NCI-H69 (cell line): ENCODE results near the gene OR6N2.

ENCODE experiments used
- DNase-seq: peaks from one replicate; lab custom pipeline; 2025; lab: John Stamatoyannopoulos, UW

OR6N2 gene

DNA sequence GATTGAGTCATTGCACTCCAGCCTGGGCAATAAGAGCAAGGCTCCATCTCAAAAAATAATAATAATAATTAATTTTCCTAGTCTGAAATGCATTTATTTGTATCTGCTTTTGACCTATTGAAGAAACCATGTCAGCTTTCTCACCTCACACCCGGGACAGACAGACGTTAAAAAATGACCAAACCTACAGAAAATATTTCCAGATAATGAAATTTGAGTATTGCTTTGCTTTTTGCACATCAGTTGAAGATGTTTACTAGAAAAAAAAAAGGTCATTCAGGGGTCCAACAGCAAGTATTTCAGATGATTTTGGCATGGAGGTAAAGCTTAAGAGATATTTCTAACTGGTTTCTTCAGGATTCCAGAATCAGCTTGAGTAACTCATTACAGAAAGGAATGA, 26.6 kb downstream of the OR6N2 start, which contains the start of gene OR6K6:
Gene OR6K6 (plus strand): TSS at position 301 of the 400 bp plus-strand sequence. CDS start 168 bp downstream, outside the sequence.
- DNase-seq: no peak

DNA sequence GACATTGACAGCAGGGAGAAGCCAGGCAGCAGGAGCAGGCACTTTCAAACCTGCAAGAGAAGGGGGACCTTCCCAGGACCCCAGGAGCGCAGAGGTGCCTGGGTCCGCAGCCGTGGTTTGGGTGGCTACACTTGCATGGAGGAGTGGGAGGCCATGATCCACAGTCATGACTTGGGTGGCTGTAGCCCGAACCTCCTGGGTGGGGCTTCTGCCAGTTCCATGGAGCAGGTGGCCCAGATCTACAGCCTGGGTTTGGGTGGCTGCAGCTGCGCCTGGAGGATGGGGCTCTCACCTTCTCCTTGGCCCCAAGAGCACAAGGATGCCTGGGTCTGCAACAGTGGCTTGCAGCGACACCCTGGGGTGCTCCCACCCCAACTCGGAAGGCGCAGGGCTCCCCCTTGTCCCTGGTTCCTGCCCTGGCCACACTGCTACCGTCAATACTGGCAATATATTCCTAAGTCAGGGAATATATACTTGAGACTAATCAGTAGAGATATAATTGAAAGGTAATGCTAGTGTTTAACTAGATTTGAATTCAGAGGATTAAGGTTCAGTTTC, 28.8 kb downstream of the OR6N2 start:
- DNase-seq: no peak

DNA sequence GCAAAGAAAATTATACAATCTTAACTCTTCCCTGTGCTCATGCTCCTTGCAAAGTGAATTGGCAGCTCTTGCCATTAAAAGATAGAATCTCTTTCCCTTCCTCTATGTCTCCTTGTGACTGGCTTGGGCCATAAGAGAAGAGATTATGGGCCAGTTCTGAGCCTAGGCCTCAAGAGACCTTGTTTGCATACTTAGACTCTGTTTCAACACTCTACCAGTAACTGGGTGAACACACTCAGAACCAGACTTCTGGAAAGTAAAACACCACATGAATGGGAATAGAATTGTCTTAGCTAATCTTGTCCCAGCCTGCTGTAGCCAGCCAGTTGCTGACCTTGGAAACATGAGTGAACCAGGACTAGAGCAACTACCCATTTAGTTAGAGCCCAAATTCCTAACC, 45.2 kb downstream of the OR6N2 start:
- no peak for DNase-seq

DNA sequence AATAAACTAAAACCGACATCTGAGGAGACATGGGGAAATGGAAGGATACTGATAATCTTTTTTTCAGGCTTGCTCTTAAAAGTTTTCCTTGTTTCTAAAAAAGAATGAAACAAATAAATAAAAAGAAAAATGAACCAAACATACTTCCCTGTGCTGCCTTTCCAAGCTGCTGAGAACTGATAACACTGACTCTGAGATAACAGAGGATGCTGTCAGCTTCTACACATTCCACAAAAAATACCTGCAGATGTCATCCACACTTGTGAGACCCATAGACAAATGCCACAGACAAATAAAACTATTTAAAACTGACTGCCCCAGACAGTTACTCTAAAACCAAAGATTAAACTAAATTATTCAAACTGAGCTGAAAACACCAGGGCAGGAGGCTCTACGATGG, 48.5 kb downstream of the OR6N2 start:
- DNase-seq: no peak

DNA sequence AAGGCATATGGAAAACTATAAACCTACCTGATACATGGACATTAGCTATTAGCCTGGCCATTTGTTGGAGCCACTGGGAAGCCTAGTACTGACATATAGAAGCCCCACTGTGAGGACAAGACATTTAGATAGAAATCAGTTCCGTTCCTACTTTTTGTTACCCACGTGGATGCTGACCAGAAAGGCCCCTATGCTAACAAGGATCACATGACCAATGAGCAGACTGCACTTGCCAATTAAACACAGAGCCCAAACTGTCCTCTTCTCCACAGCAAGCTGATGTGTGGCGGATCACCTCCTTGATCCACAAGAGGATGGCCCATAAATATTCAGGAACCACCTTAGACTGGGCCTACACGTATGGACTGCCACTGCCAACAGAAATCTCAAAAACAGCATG, 49.3 kb downstream of the OR6N2 start:
- no peak for DNase-seq

DNA sequence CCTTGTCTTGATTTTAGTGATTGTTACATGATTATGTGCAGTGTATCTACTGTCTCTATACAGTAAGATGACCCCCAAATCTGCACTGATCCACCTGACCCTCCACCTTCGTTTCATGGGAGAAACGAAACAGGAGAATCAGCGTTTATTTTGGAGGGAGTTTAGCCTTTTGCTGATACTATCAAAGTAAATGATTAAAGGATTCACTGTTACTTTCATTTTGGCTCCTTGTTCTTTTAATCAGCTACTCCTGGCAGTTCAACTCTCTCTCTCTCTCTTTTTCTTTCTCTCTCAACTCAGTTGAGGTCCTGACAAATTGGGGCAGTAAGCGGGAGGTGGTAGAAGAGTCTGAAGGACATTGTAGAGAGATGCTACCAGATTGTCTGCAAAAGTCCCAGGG, 50.6 kb downstream of the OR6N2 start:
- no peak for DNase-seq

DNA sequence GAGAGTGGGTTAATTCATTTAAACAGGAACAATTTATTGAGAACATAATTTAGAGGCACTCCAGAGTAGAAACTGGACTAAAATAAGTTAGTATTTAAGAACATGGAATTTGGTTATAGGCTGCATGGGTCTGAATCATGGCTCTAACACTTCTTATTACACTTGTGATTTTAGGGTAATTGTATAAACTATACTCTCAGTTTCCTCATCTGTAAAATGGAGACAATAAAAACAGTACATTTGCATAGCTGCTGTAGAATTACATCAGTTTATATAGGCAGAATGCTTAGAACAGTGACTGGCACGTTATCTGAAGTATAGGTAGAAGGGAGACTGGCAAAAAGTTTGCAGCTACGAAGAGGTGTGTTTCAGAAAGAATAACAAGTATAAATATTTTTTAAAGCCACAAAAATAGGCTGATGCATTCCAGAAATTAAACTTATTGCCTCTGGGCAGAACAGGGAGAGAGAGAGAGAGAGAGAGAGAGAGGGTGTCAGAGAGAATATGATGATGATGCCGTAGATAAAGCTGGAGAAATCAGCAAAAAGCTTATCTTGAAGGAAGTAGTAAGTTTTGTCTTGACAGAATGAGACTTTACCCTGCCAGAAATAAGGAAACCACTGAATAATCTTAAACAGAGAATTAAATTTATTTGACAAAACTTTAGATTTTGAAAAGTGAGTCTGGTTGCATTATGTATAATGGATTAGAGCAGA, 52.3 kb downstream of the OR6N2 start:
- no peak for DNase-seq

DNA sequence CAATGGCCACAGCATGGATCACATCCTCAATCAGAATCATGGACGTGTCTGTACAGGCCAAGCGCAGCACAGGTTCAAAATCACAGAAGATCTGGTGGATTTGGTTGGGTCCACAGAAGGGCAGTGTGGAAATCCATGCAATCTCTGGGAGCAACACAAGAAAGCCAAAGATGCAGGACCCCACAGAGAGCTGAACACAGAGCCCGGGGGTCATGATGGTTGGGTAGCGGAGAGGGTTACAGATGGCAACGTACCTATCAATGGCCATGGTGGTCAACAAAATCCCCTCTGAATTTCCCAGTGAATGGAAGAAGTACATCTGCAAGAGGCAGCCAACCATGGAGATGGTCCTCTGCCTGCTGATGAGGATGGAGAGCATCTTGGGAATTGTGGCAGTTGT, 56.6 kb downstream of the OR6N2 start:
- no peak for DNase-seq
